GM12878 (cell line): ENCODE results near the gene CHRNA5.

Experiments
- EGR1 ChIP-seq, 2 experiments: IDR thresholded peaks; 1 replicate in 1 of 2; 2 replicates in 1 of 2; pipeline ENCODE4 v1.6.1; 2011 to 2012; ENCODE audit warnings: low read depth in 2 of 2, low read length in 2 of 2, borderline replicate concordance in 1 of 2, mild to moderate bottlenecking in 1 of 2, moderate library complexity in 1 of 2
- NRF1 ChIP-seq: conservative IDR thresholded peaks from 2 replicates; pipeline ENCODE4 v1.6.1; 2011; ENCODE audit warnings: mild to moderate bottlenecking, low read depth, low read length, improper control_type of control experiment
- POLR2A ChIP-seq: IDR thresholded peaks from 2 replicates; pipeline ENCODE4 v1.6.1; 2011; ENCODE audit warnings: low read depth, mild to moderate bottlenecking, low read length
- SPI1 ChIP-seq: IDR thresholded peaks from 2 replicates; pipeline ENCODE4 v1.6.1; 2011; ENCODE audit warnings: low read depth, mild to moderate bottlenecking, low read length, moderate library complexity, borderline replicate concordance; ENCODE audit not compliant: insufficient read depth
- TF ChIP-seq, protein P1 (sequence below): IDR thresholded peaks from 2 replicates; pipeline ENCODE4 v1.6.1; 2011; ENCODE audit warnings: borderline replicate concordance, low read depth, mild to moderate bottlenecking, moderate library complexity, low read length; ENCODE audit not compliant: insufficient read depth, poor library complexity, severe bottlenecking
- TF ChIP-seq, protein P2 (sequence below): IDR thresholded peaks from 2 replicates; pipeline ENCODE4 v1.6.1; 2011; ENCODE audit warnings: borderline replicate concordance, low read depth, mild to moderate bottlenecking, moderate library complexity, mixed read lengths, low read length; ENCODE audit not compliant: insufficient read depth; ENCODE audit errors: extremely low read length

DNA sequence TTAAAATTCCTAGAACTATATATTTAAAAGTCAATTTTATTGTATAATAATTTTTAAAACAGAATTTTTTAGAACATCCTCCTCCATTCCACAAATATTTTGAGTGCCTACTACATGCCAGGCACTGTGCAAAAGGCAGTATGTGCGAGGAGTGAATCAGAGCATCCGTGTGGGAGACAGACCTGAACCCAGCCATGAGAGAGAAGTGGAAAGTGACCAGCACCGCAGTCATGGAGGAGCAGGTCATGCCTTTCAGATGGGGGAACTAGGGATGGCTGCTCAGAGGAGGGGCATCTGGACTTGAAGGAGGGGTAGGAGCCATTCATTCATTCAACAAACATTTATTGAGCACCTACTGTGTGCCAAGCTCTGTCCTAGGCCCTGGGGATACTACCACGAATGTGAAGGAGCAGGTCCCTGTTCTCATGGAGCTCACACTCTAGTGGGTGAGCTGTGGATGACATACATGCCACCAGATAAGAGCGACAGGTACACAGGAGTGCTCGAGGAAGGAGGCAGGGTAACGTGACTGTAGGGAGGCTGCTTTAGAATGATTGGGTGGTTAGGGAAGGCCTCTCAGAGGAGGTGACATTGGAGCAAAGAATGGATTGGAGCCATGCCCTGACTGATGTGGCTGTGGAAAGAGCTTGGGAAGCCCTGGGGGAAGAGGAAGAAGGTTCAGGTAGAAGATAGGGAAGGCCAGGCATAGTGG, 58.6 kb downstream of the CHRNA5 start:
- TF ChIP-seq NRF1 (no peak), EGR1 (IDR thresholded peaks at IDR 0.05; ENCODE audit: borderline replicate concordance in 1 of 2, low read depth in 2 of 2, low read length in 2 of 2) (no peak), SPI1 (no peak), POLR2A (no peak)
- TF ChIP-seq, protein P1, sequence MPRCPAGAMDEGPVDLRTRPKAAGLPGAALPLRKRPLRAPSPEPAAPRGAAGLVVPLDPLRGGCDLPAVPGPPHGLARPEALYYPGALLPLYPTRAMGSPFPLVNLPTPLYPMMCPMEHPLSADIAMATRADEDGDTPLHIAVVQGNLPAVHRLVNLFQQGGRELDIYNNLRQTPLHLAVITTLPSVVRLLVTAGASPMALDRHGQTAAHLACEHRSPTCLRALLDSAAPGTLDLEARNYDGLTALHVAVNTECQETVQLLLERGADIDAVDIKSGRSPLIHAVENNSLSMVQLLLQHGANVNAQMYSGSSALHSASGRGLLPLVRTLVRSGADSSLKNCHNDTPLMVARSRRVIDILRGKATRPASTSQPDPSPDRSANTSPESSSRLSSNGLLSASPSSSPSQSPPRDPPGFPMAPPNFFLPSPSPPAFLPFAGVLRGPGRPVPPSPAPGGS, result no peak
- TF ChIP-seq, protein P2, sequence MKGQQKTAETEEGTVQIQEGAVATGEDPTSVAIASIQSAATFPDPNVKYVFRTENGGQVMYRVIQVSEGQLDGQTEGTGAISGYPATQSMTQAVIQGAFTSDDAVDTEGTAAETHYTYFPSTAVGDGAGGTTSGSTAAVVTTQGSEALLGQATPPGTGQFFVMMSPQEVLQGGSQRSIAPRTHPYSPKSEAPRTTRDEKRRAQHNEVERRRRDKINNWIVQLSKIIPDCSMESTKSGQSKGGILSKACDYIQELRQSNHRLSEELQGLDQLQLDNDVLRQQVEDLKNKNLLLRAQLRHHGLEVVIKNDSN, result no peak
